Motor neuron (in vitro differentiated cells): ENCODE measurements around the gene HDAC6. TPM values are rescaled to one million over a fixed set of nuclear protein-coding genes. Genes with fewer than 3 reads are reported as not detected.

Source experiments
- ATAC-seq, 8 experiments: fragments of 200-7000 bp; cut with Tn5 transposase; replicated peaks in 6 of 8; 2 replicates each; pipeline ENCODE4 v1.8.0; 2021; ENCODE audit warnings: mild to moderate bottlenecking in 8 of 8, moderate library complexity in 8 of 8
- H3K27ac ChIP-seq, 2 donors: fragments of 250-450 bp; sonication (Bioruptor Pico); 2 replicates each; pipeline ENCODE4 v1.9.0; 2021; ENCODE audit warnings: antibody characterized with exemption in 2 of 2, mild to moderate bottlenecking in 2 of 2, moderate library complexity in 1 of 2
- H3K4me1 ChIP-seq, 2 donors: fragments of 250-450 bp; sonication (Bioruptor Pico); replicated peaks in 1 of 2; 2 replicates each; pipeline ENCODE4 v1.6.1; 2021; ENCODE audit warnings: antibody characterized with exemption in 2 of 2, mild to moderate bottlenecking in 2 of 2, moderate library complexity in 1 of 2
- H3K4me3 ChIP-seq, 5 donors: fragments of 250-450 bp; sonication (Bioruptor Pico); 2 replicates each; pipeline ENCODE4 v1.9.0; 2021; ENCODE audit warnings: antibody characterized with exemption in 5 of 5, mild to moderate bottlenecking in 5 of 5, moderate library complexity in 4 of 5
- WGBS, 10 experiments: fragments of 450-650 bp; shearing (Covaris generic); methylation state at CpG; one replicate each; pipeline ENCODE4 v1.0.0; 2022; 5-methylcytosine and 5-hydroxymethylcytosine counted together
- in situ Hi-C, 9 experiments: fragments of 400-800 bp; cut with MboI; loops; one replicate each; pipeline ENCODE4 v1.15.0; 2021; ENCODE audit warnings: low sequenced_read_pairs in 9 of 9, low pct_unique_long_range_greater_than_20kb in 2 of 9; ENCODE audit not compliant: unreplicated experiment in 9 of 9
- total RNA-seq, 8 experiments: library from RNA; unstranded; fragments of 300-600 nt; gene quantifications; 2 replicates each; pipeline versions ENCODE4 v1.2.3 to v1.2.4, GENCODE V29; 2022

HDAC6 gene
- 100 to 1,000 TPM in 1 of 8 experiments, 10 to 100 TPM in 7; 29.7 to 104 (median 62.2) TPM for total RNA-seq

- WGBS, 10 experiments: 20 to 32% methylated on average over 5 to 13 of the region's 89 CpGs; no CpG with 5 or more reads in 8 of the 10 experiments
- peaks cover 3 to 12% of the 10 kb centered on the region in 2 donors for H3K4me1 ChIP-seq
- ATAC-seq: peak; percentile 83 to 92 (median 90)
- in situ Hi-C loops: no loop called here
- peak within 1 kb of the TSS; percentile 63 to 91 (median 85) for H3K4me3 ChIP-seq
- H3K27ac ChIP-seq: peak within 1 kb of the TSS; percentile 98 to 99
Measured at GRCh38 chrX:48801280-48802088, at the start of gene HDAC6. Gene HDAC6, plus strand, starts transcription at chrX:48802067. Its CDS starts 626 bp downstream, at chrX:48802693.

- ATAC-seq: no peak
- Histone ChIP-seq H3K4me3 (no peak overlapping the region), H3K27ac (no peak overlapping the region), H3K4me1 (no peaks in the 10 kb centered on the region)
- 57 to 66% methylated on average over 3 to 5 of the region's 7 CpGs; no CpG with 5 or more reads in 8 of the 10 experiments for WGBS, 10 experiments
- in situ Hi-C loops: no loop called here
Measured at GRCh38 chrX:48752498-48752897, 49.4 kb upstream of the HDAC6 start.

GRCh38 chrX:48753708-48754228 lies 48.1 kb upstream of the HDAC6 start:
- H3K4me1 ChIP-seq: no peaks in the 10 kb centered on the region
- ATAC-seq: peak in 2 of 8 experiments; percentile 21 to 61
- 50 to 100% methylated on average over 1 of the region's 8 CpGs; no CpG with 5 or more reads in 8 of the 10 experiments for WGBS, 10 experiments
- in situ Hi-C loops: no loop called here
- H3K27ac ChIP-seq: no peak overlapping the region
- H3K4me3 ChIP-seq: no peak overlapping the region

GRCh38 chrX:48754238-48754637 lies 47.6 kb upstream of the HDAC6 start:
- 43% methylated on average over 8 of the region's 8 CpGs; no CpG with 5 or more reads in 9 of the 10 experiments for WGBS, 10 experiments
- in situ Hi-C loops: no loop called here
- H3K4me1 ChIP-seq: no peaks in the 10 kb centered on the region
- H3K27ac ChIP-seq: no peak overlapping the region
- ATAC-seq: no peak
- H3K4me3 ChIP-seq: no peak overlapping the region

GRCh38 chrX:48761674-48762471 lies 40.0 kb upstream of the HDAC6 start, which contains the start of gene GLOD5:
Gene GLOD5, plus strand, starts transcription at chrX:48761747. Its CDS starts 44 bp downstream, at chrX:48761791.
- ATAC-seq: peak in 5 of 8 experiments; percentile 43 to 82 (median 52)
- Histone ChIP-seq H3K4me3 (no peak within 1 kb of the TSS), H3K27ac (no peak within 1 kb of the TSS), H3K4me1 (no peaks in the 10 kb centered on the region)
- in situ Hi-C loops: no loop called here
- 20 to 100% (median 60%) methylated on average over 1 to 3 of the region's 12 CpGs; no CpG with 5 or more reads in 5 of the 10 experiments for WGBS, 10 experiments

GRCh38 chrX:48769230-48769629 lies 32.6 kb upstream of the HDAC6 start:
- in situ Hi-C loops: no loop called here
- no peaks in the 10 kb centered on the region for H3K4me1 ChIP-seq
- no peak overlapping the region for H3K4me3 ChIP-seq
- ATAC-seq: no peak
- H3K27ac ChIP-seq: no peak overlapping the region
- 18 to 100% (median 83%) methylated on average over 1 to 6 of the region's 6 CpGs; no CpG with 5 or more reads in 5 of the 10 experiments for WGBS, 10 experiments

- ATAC-seq: no peak
- H3K4me3 ChIP-seq: no peak overlapping the region
- no peak overlapping the region for H3K27ac ChIP-seq
- in situ Hi-C loops: no loop called here
- H3K4me1 ChIP-seq: no peaks in the 10 kb centered on the region
- 48 to 80% methylated on average over 1 to 5 of the region's 6 CpGs; no CpG with 5 or more reads in 8 of the 10 experiments for WGBS, 10 experiments
Measured at GRCh38 chrX:48770296-48770695, 31.6 kb upstream of the HDAC6 start.

GRCh38 chrX:48772602-48773001 lies 29.3 kb upstream of the HDAC6 start:
- H3K4me3 ChIP-seq: no peak overlapping the region
- H3K4me1 ChIP-seq: no peaks in the 10 kb centered on the region
- in situ Hi-C loops: no loop called here
- no peak for ATAC-seq
- 34 to 44% methylated on average over 3 of the region's 6 CpGs; no CpG with 5 or more reads in 8 of the 10 experiments for WGBS, 10 experiments
- H3K27ac ChIP-seq: no peak overlapping the region

- no peak overlapping the region for H3K27ac ChIP-seq
- in situ Hi-C loops: no loop called here
- WGBS, 10 experiments: 20 to 85% (median 63%) methylated on average over 1 to 12 of the region's 13 CpGs; no CpG with 5 or more reads in 4 of the 10 experiments
- no peak for ATAC-seq
- H3K4me3 ChIP-seq: no peak overlapping the region
- H3K4me1 ChIP-seq: no peaks in the 10 kb centered on the region
Measured at GRCh38 chrX:48776818-48777439, 24.9 kb upstream of the HDAC6 start.

GRCh38 chrX:48779399-48779798 lies 22.5 kb upstream of the HDAC6 start:
- in situ Hi-C loops: no loop called here
- no peaks in the 10 kb centered on the region for H3K4me1 ChIP-seq
- no peak overlapping the region for H3K27ac ChIP-seq
- ATAC-seq: no peak
- H3K4me3 ChIP-seq: no peak overlapping the region
- WGBS, 10 experiments: 50 to 70% (median 50%) methylated on average over 1 to 2 of the region's 7 CpGs; no CpG with 5 or more reads in 7 of the 10 experiments

GRCh38 chrX:48781705-48782104 lies 20.2 kb upstream of the HDAC6 start:
- no peak overlapping the region for H3K4me3 ChIP-seq
- no peak for ATAC-seq
- H3K27ac ChIP-seq: no peak overlapping the region
- in situ Hi-C loops: no loop called here
- 50 to 75% (median 60%) methylated on average over 1 to 5 of the region's 6 CpGs; no CpG with 5 or more reads in 7 of the 10 experiments for WGBS, 10 experiments
- H3K4me1 ChIP-seq: no peaks in the 10 kb centered on the region

- Histone ChIP-seq H3K4me1 (no peaks in the 10 kb centered on the region), H3K4me3 (no peak overlapping the region), H3K27ac (no peak overlapping the region)
- no peak for ATAC-seq
- in situ Hi-C loops: no loop called here
- 0 to 86% (median 48%) methylated on average over 1 to 2 of the region's 2 CpGs; no CpG with 5 or more reads in 4 of the 10 experiments for WGBS, 10 experiments
Measured at GRCh38 chrX:48782216-48782615, 19.7 kb upstream of the HDAC6 start.
